OCI-LY1 (cell line): ENCODE measurements around the gene PROCA1.

Experiments
- H2AFZ ChIP-seq: fragments of 200-600 bp; sonication (generic), shearing (Covaris generic); 2 replicates; pipeline ENCODE4 v1.6.0; 2014; ENCODE audit warnings: antibody characterized with exemption, mild to moderate bottlenecking, low read length
- H3F3A ChIP-seq: fragments of 200-600 bp; sonication (generic), shearing (Covaris generic); 2 replicates; pipeline ENCODE4 v1.6.0; 2014; ENCODE audit warnings: mild to moderate bottlenecking, antibody characterized with exemption, low read length, moderate library complexity; ENCODE audit not compliant: insufficient read depth
- H3K27ac ChIP-seq: fragments of 200-600 bp; sonication (generic); 2 replicates; pipeline ENCODE4 v1.5.1; 2014; ENCODE audit warnings: low read length, mixed run types, mild to moderate bottlenecking, low read depth; ENCODE audit not compliant: poor library complexity, severe bottlenecking
- H3K27me3 ChIP-seq: fragments of 200-600 bp; sonication (generic); 2 replicates; pipeline ENCODE4 v1.6.0; 2014; ENCODE audit warnings: antibody characterized with exemption, mild to moderate bottlenecking, low read length, moderate library complexity; ENCODE audit not compliant: insufficient read depth
- H3K36me3 ChIP-seq: fragments of 200-600 bp; sonication (generic); 2 replicates; pipeline ENCODE4 v1.6.1; 2014; ENCODE audit warnings: mild to moderate bottlenecking, antibody characterized with exemption, low read length, moderate library complexity, mixed read lengths; ENCODE audit not compliant: insufficient read depth
- H3K4me1 ChIP-seq: fragments of 200-600 bp; sonication (generic); 2 replicates; pipeline ENCODE4 v1.5.1; 2014; ENCODE audit warnings: mild to moderate bottlenecking, low read length, moderate library complexity; ENCODE audit not compliant: insufficient read depth, severe bottlenecking
- H3K4me2 ChIP-seq: fragments of 200-600 bp; sonication (generic), shearing (Covaris generic); 2 replicates; pipeline ENCODE4 v1.6.1; 2014; ENCODE audit warnings: low read length
- H3K4me3 ChIP-seq: fragments of 200-600 bp; sonication (generic); 2 replicates; pipeline ENCODE4 v1.5.1; 2014; ENCODE audit warnings: low read length, low read depth, mild to moderate bottlenecking, mixed read lengths; ENCODE audit not compliant: poor library complexity, severe bottlenecking
- H3K79me2 ChIP-seq: fragments of 200-600 bp; shearing (Covaris generic); 2 replicates; pipeline ENCODE4 v1.6.1; 2016; ENCODE audit warnings: mixed run types, low read length, mixed read lengths; ENCODE audit not compliant: insufficient read depth
- H3K9ac ChIP-seq: fragments of 200-600 bp; sonication (generic), shearing (Covaris generic); 2 replicates; pipeline ENCODE4 v1.6.1; 2014; ENCODE audit warnings: mild to moderate bottlenecking, low read length, mixed read lengths
- H3K9me2 ChIP-seq: fragments of 200-600 bp; sonication (generic), shearing (Covaris generic); 2 replicates; pipeline ENCODE4 v1.6.1; 2014; ENCODE audit warnings: low read depth, mild to moderate bottlenecking, low read length, mixed read lengths
- H3K9me3 ChIP-seq: fragments of 200-600 bp; shearing (Covaris generic); 2 replicates; pipeline ENCODE4 v1.6.1; 2014; ENCODE audit warnings: low read length, mixed read lengths
- H4K20me1 ChIP-seq: fragments of 200-600 bp; sonication (generic), shearing (Covaris generic); 2 replicates; pipeline ENCODE4 v1.6.0; 2016; ENCODE audit warnings: mild to moderate bottlenecking, low read length; ENCODE audit not compliant: insufficient read depth
- CTCF ChIP-seq: fragments of 200-600 bp; sonication (generic), shearing (Covaris generic); IDR thresholded peaks from 2 replicates; pipeline ENCODE4 v1.5.1; 2017; ENCODE audit warnings: mild to moderate bottlenecking, antibody characterized with exemption, low read length, moderate library complexity, mixed read lengths
- EZH2 ChIP-seq: fragments of 200-600 bp; sonication (generic), shearing (Covaris generic); IDR thresholded peaks from 2 replicates; pipeline ENCODE4 v1.8.0; 2017; ENCODE audit warnings: borderline replicate concordance, mixed run types, mild to moderate bottlenecking, antibody characterized with exemption, low read length, moderate library complexity, mixed read lengths

The PROCA1 gene

GRCh38 chr17:28686296-28686695 is 25.4 kb downstream of the PROCA1 start:
- no peaks in the 10 kb centered on the region for H3K79me2 ChIP-seq
- H4K20me1 ChIP-seq = no peaks in the 10 kb centered on the region
- H3K4me3 ChIP-seq = no peak overlapping the region
- no peaks in the 10 kb centered on the region for H3F3A ChIP-seq
- H3K4me1 ChIP-seq = no peaks in the 10 kb centered on the region
- no peaks in the 10 kb centered on the region for H3K9me3 ChIP-seq
- no peak overlapping the region for H3K9ac ChIP-seq
- H3K36me3 ChIP-seq = peaks cover 96% of the 10 kb centered on the region
- H3K4me2 ChIP-seq = no peak overlapping the region
- no peak overlapping the region for H2AFZ ChIP-seq
- no peak for TF ChIP-seq EZH2
- no peak for TF ChIP-seq CTCF
- no peaks in the 10 kb centered on the region for H3K9me2 ChIP-seq
- no peaks in the 10 kb centered on the region for H3K27me3 ChIP-seq
- H3K27ac ChIP-seq = no peak overlapping the region

- no peaks in the 10 kb centered on the region for H3F3A ChIP-seq
- H3K4me1 ChIP-seq = no peaks in the 10 kb centered on the region
- H2AFZ ChIP-seq = no peak overlapping the region
- H3K36me3 ChIP-seq = peaks cover 96% of the 10 kb centered on the region
- H3K27me3 ChIP-seq = no peaks in the 10 kb centered on the region
- TF ChIP-seq EZH2 = no peak
- TF ChIP-seq CTCF = no peak
- H3K79me2 ChIP-seq = no peaks in the 10 kb centered on the region
- no peaks in the 10 kb centered on the region for H3K9me2 ChIP-seq
- no peaks in the 10 kb centered on the region for H4K20me1 ChIP-seq
- no peak overlapping the region for H3K4me2 ChIP-seq
- H3K9me3 ChIP-seq = no peaks in the 10 kb centered on the region
- no peak overlapping the region for H3K9ac ChIP-seq
- no peak overlapping the region for H3K27ac ChIP-seq
- H3K4me3 ChIP-seq = no peak overlapping the region
These were observed 26.3 kb downstream of the PROCA1 start for GRCh38 chr17:28685366-28685765.

GRCh38 chr17:28684963-28685362 is 26.7 kb downstream of the PROCA1 start:
- Histone ChIP-seq H3F3A (no peaks in the 10 kb centered on the region), H3K9me3 (no peaks in the 10 kb centered on the region), H3K4me2 (no peak overlapping the region), H3K9ac (no peak overlapping the region), H3K36me3 (peaks cover 94% of the 10 kb centered on the region), H4K20me1 (no peaks in the 10 kb centered on the region), H3K4me1 (no peaks in the 10 kb centered on the region), H3K9me2 (no peaks in the 10 kb centered on the region), H3K27me3 (no peaks in the 10 kb centered on the region), H2AFZ (no peak overlapping the region), H3K4me3 (no peak overlapping the region), H3K79me2 (no peaks in the 10 kb centered on the region), H3K27ac (no peak overlapping the region)
- TF ChIP-seq EZH2 (no peak), CTCF (no peak)
